CD14-positive monocyte (primary cell): ENCODE measurements around the gene ATG10. TPM values are rescaled to one million over a fixed set of nuclear protein-coding genes. Genes with fewer than 3 reads are reported as not detected.

ENCODE experiments used
- DNase-seq, 3 donors: peaks; one replicate each; pipeline ENCODE4 v3.0.0-alpha.2; 2011 to 2022
- H2AFZ ChIP-seq: 2 replicates; pipeline ENCODE4 v1.6.0; 2012; ENCODE audit warnings: mild to moderate bottlenecking, low read depth, low read length, inconsistent platforms; ENCODE audit not compliant: insufficient read depth, poor library complexity, severe bottlenecking
- H3K27ac ChIP-seq, 2 donors: 1 replicate in 1 of 2; 2 replicates in 1 of 2; pipeline ENCODE4 v1.5.1; 2012 to 2013; ENCODE audit warnings: low read length in 2 of 2, control low read depth in 1 of 2, inconsistent platforms in 1 of 2, low read depth in 1 of 2, mild to moderate bottlenecking in 1 of 2
- H3K27me3 ChIP-seq, 2 donors: one replicate each; pipeline versions ENCODE4 v1.6.0 to v1.6.1; 2011 to 2013; ENCODE audit warnings: low read length in 2 of 2; ENCODE audit not compliant: control insufficient read depth in 2 of 2, insufficient read depth in 2 of 2
- H3K36me3 ChIP-seq, 2 donors: replicated peaks in 1 of 2; 1 replicate in 1 of 2; 2 replicates in 1 of 2; pipeline versions ENCODE4 v1.5.1 to v1.6.1; 2012 to 2013; ENCODE audit warnings: low read length in 2 of 2, control low read depth in 1 of 2, inconsistent platforms in 1 of 2, mild to moderate bottlenecking in 1 of 2; ENCODE audit not compliant: insufficient read depth in 2 of 2, control insufficient read depth in 1 of 2
- H3K4me1 ChIP-seq, 2 donors: 1 replicate in 1 of 2; 2 replicates in 1 of 2; pipeline versions ENCODE4 v1.5.1 to v1.6.1; 2012 to 2013; ENCODE audit warnings: low read length in 2 of 2, control low read depth in 1 of 2, inconsistent platforms in 1 of 2, mild to moderate bottlenecking in 1 of 2, moderate library complexity in 1 of 2; ENCODE audit not compliant: insufficient read depth in 2 of 2, control insufficient read depth in 1 of 2
- H3K4me2 ChIP-seq: replicated peaks from 2 replicates; pipeline ENCODE3; 2012; ENCODE audit warnings: low read length, moderate library complexity, mild to moderate bottlenecking; ENCODE audit not compliant: poor library complexity, severe bottlenecking; ENCODE audit errors: extremely low read depth
- H3K4me3 ChIP-seq, 3 experiments: fragments of 200-600 bp in 1 of 3; sonication (generic) in 1 of 3; replicated peaks in 1 of 3; 1 replicate in 2 of 3; 2 replicates in 1 of 3; pipeline ENCODE4 v1.5.1; 2011 to 2013; ENCODE audit warnings: low read length in 3 of 3, mild to moderate bottlenecking in 3 of 3, control low read depth in 2 of 3, low read depth in 2 of 3, inconsistent platforms in 1 of 3, moderate library complexity in 1 of 3
- H3K79me2 ChIP-seq: 2 replicates; pipeline ENCODE4 v1.6.0; 2012; ENCODE audit warnings: mild to moderate bottlenecking, control low read depth, inconsistent platforms, low read length, moderate library complexity; ENCODE audit not compliant: insufficient read depth
- H3K9ac ChIP-seq: 2 replicates; pipeline ENCODE4 v1.6.0; 2017; ENCODE audit warnings: low read length, mild to moderate bottlenecking; ENCODE audit not compliant: insufficient read depth, poor library complexity, severe bottlenecking
- H3K9me3 ChIP-seq, 2 donors: replicated peaks in 1 of 2; 1 replicate in 1 of 2; 2 replicates in 1 of 2; pipeline versions ENCODE4 v1.5.1 to v1.6.1; 2012 to 2013; ENCODE audit warnings: low read length in 2 of 2, control low read depth in 1 of 2; ENCODE audit not compliant: control insufficient read depth in 1 of 2, insufficient read depth in 1 of 2
- H4K20me1 ChIP-seq: 2 replicates; pipeline ENCODE4 v1.6.0; 2012; ENCODE audit warnings: mild to moderate bottlenecking, low read length, control low read depth, moderate library complexity; ENCODE audit not compliant: insufficient read depth
- H3K27ac Mint-ChIP-seq, 7 donors: one replicate each; pipeline ENCODE4 v1.8.0; 2020; ENCODE audit warnings: mild to moderate bottlenecking in 7 of 7, mixed read lengths in 7 of 7, moderate library complexity in 6 of 7, inconsistent platforms in 2 of 7
- H3K27me3 Mint-ChIP-seq, 3 donors: one replicate each; pipeline ENCODE4 v1.8.0; 2021 to 2022; ENCODE audit warnings: low read depth in 3 of 3, mild to moderate bottlenecking in 3 of 3, mixed read lengths in 3 of 3, moderate library complexity in 3 of 3, inconsistent platforms in 1 of 3
- H3K36me3 Mint-ChIP-seq, 2 donors: one replicate each; pipeline ENCODE4 v1.8.0; 2020; ENCODE audit warnings: mixed read lengths in 2 of 2, inconsistent platforms in 1 of 2, mild to moderate bottlenecking in 1 of 2
- H3K4me1 Mint-ChIP-seq: one replicate; pipeline ENCODE4 v1.8.0; 2020; ENCODE audit warnings: mild to moderate bottlenecking, mixed read lengths
- H3K4me3 Mint-ChIP-seq, 2 donors: one replicate each; pipeline ENCODE4 v1.8.0; 2020; ENCODE audit warnings: mild to moderate bottlenecking in 2 of 2, mixed read lengths in 2 of 2, moderate library complexity in 1 of 2
- H3K9me3 Mint-ChIP-seq, 7 donors: one replicate each; pipeline ENCODE4 v1.8.0; 2020 to 2022; ENCODE audit warnings: mixed read lengths in 7 of 7, mild to moderate bottlenecking in 6 of 7, moderate library complexity in 6 of 7, inconsistent platforms in 2 of 7
- WGBS: methylation state at CpG from one replicate; pipeline ENCODE4 v1.1.5; 2013; ENCODE audit warnings: missing lambda C conversion rate; ENCODE audit not compliant: insufficient coverage; 5-methylcytosine and 5-hydroxymethylcytosine counted together
- intact Hi-C, 2 donors: fragments of 100-400 bp; cut with micrococcal nuclease; formaldehyde crosslinking; loops; one replicate each; pipeline versions ENCODE4 v1.15.0 to v1.15.1; 2023
- polyA plus RNA-seq, 3 donors: library from polyadenylated mRNA; depleted of rRNA in 1 of 3; unstranded in 2 of 3; stranded (reverse) in 1 of 3; fragments of 300-500 nt in 2 of 3; fragments of >200 nt in 1 of 3; fragmentation: Illumina TruSeq in 2 of 3; gene quantifications; 1 replicate in 2 of 3; 2 replicates in 1 of 3; pipeline ENCODE4 v1.2.3, GENCODE V29; 2012 to 2021
- small RNA-seq: library from RNA; depleted of rRNA; stranded (forward); fragments of <200 nt; gene quantifications from one replicate; pipeline ENCODE3, GENCODE V24; 2012; ENCODE audit warnings: low read depth; ENCODE audit not compliant: insufficient read length
- TF ChIP-seq, protein P1 (sequence below): fragments of 200-600 bp; IDR thresholded peaks from one replicate; pipeline ENCODE4 v1.8.0; 2022; ENCODE audit warnings: antibody characterized with exemption, mild to moderate bottlenecking

Gene ATG10
- polyA plus RNA-seq, 3 donors = 2.1 to 7.9 (median 5.6) TPM

DNA sequence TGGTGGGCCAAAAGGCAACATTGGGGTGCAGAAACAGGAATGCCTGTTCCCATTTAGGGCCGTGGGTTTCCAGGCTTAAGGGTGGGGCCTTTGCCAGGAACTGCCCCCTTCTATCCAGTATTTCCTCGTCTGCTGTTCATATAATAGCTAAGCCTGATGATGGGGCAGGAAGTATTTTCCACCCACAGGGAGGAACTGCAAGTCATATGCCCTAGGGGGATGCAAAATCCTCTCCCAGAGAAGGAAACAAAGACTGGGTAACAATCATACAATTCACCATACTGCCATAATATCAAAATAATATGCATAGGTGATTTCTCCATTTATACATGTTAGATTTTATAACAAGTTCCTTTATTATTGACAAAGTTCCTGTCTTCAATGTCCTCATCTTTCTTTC lies 326.8 kb downstream of the ATG10 start:
- Mint-ChIP-seq H3K27ac (peak overlapping the region in 1 of 7 donors; percentile 33), H3K36me3 (no peaks in the 10 kb centered on the region), H3K4me3 (no peak overlapping the region), H3K27me3 (peaks cover 0 to 2% (median 0%) of the 10 kb centered on the region in 3 donors), H3K9me3 (no peaks in the 10 kb centered on the region), H3K4me1 (peaks cover 10% of the 10 kb centered on the region)
- intact Hi-C loops = no loop called here
- Histone ChIP-seq H3K79me2 (no peaks in the 10 kb centered on the region), H3K36me3 (no peaks in the 10 kb centered on the region), H3K4me2 (no peak overlapping the region), H3K9ac (no peak overlapping the region), H4K20me1 (no peaks in the 10 kb centered on the region), H3K4me3 (no peak overlapping the region), H3K27ac (no peak overlapping the region), H3K27me3 (no peaks in the 10 kb centered on the region), H3K4me1 (no peaks in the 10 kb centered on the region), H3K9me3 (no peaks in the 10 kb centered on the region), H2AFZ (no peak overlapping the region)
- DNase-seq = no peak
- TF ChIP-seq, protein P1, sequence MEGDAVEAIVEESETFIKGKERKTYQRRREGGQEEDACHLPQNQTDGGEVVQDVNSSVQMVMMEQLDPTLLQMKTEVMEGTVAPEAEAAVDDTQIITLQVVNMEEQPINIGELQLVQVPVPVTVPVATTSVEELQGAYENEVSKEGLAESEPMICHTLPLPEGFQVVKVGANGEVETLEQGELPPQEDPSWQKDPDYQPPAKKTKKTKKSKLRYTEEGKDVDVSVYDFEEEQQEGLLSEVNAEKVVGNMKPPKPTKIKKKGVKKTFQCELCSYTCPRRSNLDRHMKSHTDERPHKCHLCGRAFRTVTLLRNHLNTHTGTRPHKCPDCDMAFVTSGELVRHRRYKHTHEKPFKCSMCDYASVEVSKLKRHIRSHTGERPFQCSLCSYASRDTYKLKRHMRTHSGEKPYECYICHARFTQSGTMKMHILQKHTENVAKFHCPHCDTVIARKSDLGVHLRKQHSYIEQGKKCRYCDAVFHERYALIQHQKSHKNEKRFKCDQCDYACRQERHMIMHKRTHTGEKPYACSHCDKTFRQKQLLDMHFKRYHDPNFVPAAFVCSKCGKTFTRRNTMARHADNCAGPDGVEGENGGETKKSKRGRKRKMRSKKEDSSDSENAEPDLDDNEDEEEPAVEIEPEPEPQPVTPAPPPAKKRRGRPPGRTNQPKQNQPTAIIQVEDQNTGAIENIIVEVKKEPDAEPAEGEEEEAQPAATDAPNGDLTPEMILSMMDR = no peak
- 20% methylated on average over 1 of the region's 2 CpGs for WGBS

DNA sequence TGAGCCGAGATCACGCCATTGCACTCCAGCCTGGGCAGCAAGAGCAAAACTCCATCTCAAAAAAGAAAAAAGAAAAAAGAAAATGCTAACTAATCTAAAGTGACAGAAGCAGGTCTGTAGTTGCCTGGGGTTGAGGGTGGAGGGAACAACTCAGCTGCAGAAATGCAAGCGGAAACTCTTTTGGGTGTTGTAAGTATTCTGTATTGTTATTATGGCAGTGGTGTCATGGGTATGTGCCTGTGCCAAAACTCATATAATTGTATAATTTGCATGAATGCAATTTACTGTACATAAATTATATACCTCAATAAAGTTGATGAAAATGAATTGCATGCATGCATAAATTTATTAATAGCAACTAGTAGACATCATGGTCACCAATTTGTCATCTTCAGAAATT lies 329.4 kb downstream of the ATG10 start:
- Histone ChIP-seq H3K36me3 (no peaks in the 10 kb centered on the region), H4K20me1 (no peaks in the 10 kb centered on the region), H3K27ac (no peak overlapping the region), H2AFZ (no peak overlapping the region), H3K79me2 (no peaks in the 10 kb centered on the region), H3K27me3 (no peaks in the 10 kb centered on the region), H3K4me1 (no peaks in the 10 kb centered on the region), H3K4me2 (no peak overlapping the region), H3K4me3 (no peak overlapping the region), H3K9ac (no peak overlapping the region), H3K9me3 (no peaks in the 10 kb centered on the region)
- intact Hi-C loops = no loop called here
- TF ChIP-seq, protein P1 = no peak
- no peak for DNase-seq
- peaks cover 0 to 2% (median 0%) of the 10 kb centered on the region in 3 donors for H3K27me3 Mint-ChIP-seq
- no CpG with 5 or more reads among the region's 3 CpGs for WGBS
- no peak overlapping the region for H3K27ac Mint-ChIP-seq
- no peaks in the 10 kb centered on the region for H3K9me3 Mint-ChIP-seq
- no peak overlapping the region for H3K4me3 Mint-ChIP-seq
- peaks cover 10% of the 10 kb centered on the region for H3K4me1 Mint-ChIP-seq
- H3K36me3 Mint-ChIP-seq = no peaks in the 10 kb centered on the region

Small RNA genes lying within 50 kb of the gene (small RNA-seq; reads per million reads assigned to genes)
- gene AC010598.1 = not detected
- not detected for gene RN7SL378P

Other genes starting within 250 kb of the ATG10 start
- gene SSBP2, start 220.9 kb upstream of the ATG10 start, polyA plus RNA-seq = 10 to 100 TPM; 29.1 to 55.2 (median 53.4) TPM